T1000 (cell line): ENCODE results near the gene CFAP57.

ENCODE experiments used
- DNase-seq: peaks from one replicate; lab custom pipeline; 2025; ENCODE audit warnings: mixed read lengths; lab: John Stamatoyannopoulos, UW

The CFAP57 gene

DNA sequence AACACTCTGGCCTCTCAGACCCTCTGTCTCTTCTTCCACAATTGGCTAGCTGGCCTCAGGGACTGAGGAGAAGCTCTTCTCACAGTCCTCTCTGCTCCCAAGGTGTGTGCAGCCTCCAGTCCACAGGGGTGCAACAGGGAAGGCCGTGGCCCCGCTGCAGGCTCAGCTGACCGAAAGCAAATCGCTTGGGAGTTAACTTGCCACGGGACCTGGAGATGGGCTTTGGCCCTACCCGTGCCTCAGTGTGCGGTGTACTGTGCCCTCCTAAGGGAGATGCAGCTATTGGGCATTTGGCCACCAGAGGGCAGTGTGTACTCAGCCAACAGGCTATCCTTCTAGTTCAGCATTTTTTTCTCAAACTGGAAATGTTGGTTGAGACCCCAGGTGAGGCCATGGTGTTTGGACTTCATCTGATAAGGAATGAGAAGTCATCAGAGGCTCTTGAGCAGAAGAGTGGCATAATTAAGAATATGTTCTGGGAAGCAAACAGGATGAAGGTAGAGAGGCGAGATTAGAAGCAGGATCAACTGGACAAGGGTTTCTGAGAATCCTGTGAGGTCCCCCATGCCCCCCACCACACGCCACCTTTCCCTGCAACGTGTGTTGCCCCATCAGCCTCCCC lies 55.1 kb downstream of the CFAP57 start:
- DNase-seq = peak; percentile 62

DNA sequence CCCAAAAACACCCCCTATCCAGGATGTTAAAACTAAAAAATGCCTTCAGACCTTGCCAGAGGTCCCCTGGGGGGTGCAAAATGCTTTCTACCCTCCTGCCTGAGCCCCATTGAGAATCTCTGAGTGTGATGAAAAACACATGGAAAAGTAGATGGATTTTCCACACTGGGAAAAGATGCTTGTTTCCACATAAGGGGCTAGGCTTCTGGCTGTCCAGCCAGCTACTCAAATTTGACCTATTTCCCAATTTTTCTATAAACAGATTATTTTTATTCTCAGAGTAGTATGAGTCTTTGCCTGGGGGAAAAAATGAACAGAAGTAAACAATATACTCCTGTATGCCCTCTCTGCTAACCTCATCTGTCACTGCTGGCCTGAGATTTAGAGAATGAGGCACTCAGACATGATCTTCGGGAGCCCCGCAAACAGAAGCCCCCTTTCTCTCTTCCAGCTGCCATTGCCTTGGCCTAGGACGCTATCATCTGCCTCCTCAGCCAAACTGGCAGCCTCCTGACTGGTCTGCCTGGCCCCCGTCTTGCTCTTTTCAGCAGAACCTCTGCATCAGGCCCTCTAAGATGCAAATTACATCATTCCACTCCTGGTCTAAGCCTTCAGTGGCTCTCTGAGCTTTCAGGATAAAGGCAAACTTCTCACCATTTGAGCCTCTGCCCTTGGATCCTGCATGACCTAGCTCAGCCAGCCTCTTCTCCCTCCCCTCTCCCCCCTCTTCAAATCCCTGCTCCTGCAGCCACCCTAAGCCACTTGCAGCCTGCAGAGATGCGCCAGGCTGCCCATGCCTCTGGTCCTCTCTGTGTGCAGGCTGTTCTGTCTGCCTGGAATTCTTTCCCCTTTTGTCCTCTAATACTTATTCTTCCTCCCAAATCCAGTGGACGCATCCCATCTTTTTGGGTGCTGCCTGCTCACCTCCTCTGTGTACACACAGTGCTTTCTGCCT lies 58.0 kb downstream of the CFAP57 start:
- no peak for DNase-seq

DNA sequence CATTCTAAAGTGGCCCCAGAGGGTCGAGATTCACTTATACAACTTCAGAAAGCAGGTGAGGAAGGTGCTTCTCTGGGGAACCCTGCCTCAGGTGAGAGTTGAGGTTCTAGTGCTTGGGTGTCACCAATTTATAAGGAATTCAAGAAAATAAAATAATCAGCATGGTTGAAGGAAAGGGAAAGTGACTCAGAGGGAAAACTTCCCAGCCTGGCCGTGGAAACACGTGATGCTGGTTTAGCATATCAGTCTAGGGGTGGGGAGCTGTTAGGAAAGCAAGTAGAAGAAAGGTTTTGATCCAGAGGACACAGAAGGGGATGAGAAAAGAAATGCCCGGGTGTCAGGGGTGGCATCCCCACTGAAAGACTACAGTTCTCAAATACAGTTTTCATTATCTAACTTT lies 59.9 kb downstream of the CFAP57 start:
- DNase-seq = no peak

DNA sequence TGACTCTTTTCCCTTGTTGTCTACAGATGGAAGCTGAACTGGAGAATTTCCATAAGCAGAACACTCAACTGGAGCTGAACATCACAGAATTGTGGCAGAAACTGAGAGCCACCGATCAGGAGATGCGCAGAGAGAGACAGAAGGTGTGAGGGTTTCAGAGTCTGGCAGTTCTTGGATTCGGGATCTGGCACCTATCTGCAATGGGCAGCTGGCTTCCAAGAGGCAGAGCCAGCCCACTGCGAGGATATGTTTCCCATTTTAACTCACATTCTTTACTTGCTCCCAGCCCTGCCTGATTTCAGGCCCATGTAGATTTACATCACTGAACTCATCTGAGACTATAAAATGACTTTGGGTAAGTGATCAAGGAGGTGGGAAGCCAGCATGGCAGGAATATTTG lies 60.4 kb downstream of the CFAP57 start:
- DNase-seq = no peak

DNA sequence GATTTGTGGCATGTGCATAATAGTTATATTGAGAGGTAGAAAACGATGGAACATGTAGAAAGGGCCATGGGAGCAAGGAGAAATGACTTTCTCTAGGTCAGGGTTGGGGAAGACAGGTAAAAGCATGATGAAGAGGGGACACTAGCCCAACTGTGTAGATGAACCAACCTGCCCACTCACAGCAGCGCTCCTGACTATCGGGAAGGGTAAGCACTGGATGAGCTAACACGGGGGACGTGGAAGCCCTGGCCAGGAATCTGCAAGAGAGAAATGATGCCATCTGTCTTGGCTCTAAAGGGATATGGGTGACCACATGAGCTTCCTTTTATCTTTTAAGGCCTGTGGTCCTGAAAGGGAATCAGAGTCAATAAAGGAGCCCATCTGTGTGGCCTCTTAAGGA lies 61.5 kb downstream of the CFAP57 start:
- no peak for DNase-seq

DNA sequence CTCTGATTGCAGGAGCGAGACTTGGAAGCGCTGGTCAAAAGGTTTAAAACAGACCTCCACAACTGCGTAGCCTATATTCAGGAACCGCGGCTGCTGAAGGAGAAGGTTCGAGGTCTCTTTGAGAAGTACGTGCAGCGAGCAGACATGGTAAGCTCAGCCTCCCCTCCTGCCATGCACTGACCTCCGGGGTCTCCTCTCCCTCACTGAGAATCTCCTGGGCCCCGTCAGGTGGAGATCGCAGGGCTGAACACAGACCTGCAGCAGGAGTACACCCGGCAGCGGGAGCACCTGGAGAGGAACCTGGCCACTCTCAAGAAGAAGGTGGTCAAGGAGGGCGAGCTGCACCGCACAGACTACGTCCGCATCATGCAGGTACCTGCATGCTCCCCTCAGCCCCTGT lies 62.1 kb downstream of the CFAP57 start:
- no peak for DNase-seq

DNA sequence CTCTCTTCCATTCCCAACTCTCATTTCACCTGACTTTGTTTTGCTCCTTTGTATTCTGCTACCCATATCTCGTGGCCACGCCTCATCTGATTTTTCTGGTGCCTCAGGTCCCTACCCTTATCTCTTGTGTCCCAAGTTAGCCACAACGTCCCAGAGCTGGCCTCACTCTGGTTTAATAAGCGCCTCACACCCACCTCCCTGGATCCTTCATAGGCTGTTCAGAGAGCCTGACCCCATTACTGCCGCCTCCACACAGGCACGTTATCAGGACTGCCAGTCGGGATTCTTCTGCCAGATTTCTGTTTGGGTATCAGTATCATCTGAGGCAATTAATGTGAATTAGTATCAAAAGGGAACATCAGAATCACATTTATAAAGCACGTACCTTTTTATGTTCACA lies 62.9 kb downstream of the CFAP57 start:
- no peak for DNase-seq

DNA sequence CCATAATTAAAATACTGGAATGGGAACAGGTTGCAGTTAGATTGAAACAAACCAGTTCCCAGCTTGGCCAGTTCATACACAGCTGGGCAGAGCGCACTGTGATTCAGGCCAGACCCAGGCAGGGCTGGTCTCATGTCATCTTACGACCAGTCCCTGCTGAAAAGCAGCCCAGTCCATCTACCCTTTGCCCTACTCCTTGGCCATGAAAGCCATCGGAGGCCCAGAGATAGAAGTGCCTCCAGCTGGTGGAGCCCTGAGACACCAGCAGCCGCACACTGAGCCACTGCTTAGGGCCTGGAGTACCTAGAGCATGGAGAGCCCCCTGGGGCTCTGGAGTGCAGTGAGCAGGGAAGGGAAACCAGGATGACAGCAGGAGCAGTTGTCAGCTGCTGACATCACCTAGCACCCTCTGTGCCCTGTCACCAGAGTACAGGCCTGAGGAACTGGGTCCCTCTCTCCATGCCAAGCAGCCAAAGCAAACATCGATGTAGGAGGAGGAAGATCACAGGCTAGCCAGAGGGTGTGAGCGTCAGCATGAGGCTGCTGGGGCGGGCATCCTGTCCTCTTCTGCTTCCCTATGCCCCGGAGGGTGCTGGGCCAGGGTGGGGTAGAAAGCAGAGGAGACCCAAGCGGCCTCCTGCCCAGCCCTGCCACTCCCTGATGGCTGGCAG lies 63.5 kb downstream of the CFAP57 start:
- DNase-seq = no peak

DNA sequence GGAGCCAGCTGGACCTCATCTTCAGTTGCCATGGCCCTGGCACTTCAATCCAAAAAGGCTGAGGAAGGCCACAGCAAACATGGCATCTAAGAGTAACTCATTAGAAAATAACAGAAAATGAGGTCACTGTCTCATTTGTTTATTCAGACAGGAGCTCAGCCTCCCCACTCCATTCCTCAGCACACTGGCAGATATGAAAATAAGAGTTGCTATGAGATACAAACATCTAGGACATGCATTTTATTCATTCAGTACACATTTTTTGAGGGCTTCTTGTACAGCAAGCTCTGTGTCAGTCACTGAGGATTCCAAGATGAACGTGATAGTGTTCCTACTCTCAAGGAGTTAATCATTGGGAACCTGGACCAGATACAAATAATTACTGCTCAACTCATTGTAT lies 65.0 kb downstream of the CFAP57 start:
- no peak for DNase-seq

DNA sequence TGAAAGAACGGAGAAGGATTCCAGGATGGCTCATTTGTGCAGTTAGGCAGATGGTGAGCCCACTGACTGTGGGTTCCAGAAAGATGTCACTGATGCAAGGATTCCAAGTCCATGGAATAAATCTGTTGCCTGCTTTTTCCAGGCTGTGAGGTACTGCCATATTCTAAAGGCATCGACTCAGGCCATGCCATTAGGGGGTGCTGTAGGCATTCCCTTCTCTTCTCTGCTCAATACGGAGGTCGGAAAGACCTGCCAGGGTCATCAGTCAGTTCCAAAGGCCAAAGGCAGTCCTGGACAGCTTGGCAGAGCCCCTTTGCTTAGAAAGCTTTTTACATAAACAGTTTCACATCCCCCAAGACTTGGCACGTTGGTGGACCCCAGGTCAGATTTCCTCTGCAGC lies 66.0 kb downstream of the CFAP57 start:
- DNase-seq = no peak

DNA sequence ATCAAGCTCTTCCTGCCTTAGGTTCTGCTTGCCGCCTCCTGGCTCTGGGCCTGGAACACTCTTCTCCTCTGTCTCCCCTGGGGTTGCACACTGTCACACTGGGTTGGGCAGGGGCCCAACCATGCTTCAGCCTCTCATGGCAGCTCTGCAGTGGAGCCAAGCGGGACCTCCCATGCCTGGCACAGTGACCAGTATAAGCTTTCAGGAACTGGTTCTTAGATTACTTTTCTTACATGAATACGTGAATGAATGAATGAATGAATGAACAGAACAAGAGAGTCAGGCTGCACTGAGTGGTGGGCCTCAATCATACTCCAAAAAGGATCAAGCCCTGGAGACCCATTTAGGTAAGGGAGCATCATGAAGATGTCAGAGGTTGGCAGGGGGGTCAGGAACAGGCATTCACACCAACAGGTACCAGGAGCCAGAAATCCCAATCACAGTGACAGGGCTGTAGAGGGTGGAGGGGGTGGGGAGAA lies 66.9 kb downstream of the CFAP57 start:
- no peak for DNase-seq

DNA sequence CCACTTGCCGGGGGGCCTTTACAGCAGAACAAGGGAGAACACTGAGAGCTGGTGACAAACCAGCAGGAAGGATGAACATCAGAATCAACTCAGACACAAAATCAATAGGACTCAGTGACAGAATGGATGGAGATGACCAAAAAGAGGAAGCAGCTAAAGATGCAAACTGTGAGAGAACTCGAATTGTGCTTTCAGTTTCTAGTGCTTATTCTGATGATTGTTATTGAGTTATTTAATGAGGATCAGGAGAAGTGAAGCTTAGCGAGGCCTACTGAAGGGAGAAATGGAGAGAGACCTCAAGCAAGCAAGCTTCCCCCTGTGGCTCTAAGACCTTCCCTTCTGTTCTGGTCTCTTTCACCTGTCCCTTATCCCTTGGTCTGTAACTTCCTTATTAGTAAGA lies 67.4 kb downstream of the CFAP57 start:
- no peak for DNase-seq

DNA sequence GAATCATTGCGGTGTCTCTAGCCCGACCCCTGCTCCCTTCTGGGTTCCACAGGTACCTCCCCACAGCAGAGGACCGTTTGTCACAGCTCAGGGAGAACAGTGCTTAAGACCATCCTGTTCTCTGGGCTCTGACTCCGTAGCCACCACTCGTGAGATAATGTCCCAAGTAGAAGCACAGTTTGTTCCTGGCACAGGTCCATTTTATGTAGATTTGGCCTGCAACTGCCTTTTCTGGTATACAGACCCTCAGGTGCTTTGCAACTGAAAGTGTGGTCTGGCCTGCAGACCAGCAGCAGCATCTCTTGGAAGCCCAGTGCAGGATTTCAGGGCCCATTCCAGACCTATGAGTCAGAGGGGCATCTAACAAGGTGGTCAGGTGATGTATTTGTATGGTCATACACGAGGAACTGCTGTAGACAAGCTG lies 69.3 kb downstream of the CFAP57 start:
- DNase-seq = peak; percentile 49

DNA sequence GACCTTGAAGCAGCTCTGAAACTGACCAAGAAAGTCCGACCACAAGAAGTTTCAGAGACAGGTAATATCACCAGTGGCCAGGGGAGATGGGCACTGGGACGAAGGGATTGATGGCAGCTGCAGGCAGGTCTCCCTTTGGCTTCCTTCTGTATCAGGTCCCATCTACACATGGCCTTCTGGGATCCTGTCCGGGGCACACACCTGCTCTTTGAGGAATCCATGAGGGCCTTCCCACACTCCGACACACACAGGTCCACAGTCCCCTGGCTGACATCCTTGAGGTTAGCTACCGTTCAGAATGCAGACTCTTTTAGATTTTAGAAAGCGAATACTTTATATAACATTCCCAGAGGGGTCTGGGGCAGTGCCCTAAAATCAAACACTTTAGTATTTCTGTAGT lies 71.2 kb downstream of the CFAP57 start:
- DNase-seq = no peak

DNA sequence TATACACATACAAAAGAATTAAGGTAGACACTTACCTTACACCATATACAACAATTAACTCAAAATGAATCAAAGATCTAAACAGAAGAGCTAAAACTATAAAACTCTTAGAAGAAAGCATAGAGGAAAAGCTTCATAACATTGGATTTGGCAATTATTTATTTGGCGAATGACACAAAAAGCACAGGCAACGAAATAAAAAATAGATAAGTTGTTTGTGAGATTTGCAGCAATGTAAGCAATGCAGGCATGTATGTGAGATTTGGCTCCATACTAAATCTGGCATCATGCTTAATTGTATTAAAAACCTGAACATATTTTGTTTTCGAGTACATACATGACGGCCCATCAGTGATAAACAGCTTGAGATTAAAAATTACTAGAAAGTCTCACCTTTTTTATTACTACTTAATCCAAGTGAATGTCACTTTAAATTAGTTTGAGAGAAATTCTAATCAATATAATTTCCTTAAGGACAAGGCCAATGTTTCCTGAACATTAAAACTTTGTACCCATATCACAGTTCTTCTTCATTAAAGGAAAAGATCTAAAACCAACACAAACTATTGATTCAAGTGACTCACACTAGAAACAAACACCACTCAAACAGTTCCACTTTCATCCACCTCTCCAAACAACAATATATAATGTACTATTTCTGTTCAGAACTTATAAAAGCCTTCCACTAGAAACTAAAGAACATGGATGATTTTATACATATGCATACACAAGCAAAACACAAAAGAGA lies 74.5 kb downstream of the CFAP57 start:
- DNase-seq = no peak

DNA sequence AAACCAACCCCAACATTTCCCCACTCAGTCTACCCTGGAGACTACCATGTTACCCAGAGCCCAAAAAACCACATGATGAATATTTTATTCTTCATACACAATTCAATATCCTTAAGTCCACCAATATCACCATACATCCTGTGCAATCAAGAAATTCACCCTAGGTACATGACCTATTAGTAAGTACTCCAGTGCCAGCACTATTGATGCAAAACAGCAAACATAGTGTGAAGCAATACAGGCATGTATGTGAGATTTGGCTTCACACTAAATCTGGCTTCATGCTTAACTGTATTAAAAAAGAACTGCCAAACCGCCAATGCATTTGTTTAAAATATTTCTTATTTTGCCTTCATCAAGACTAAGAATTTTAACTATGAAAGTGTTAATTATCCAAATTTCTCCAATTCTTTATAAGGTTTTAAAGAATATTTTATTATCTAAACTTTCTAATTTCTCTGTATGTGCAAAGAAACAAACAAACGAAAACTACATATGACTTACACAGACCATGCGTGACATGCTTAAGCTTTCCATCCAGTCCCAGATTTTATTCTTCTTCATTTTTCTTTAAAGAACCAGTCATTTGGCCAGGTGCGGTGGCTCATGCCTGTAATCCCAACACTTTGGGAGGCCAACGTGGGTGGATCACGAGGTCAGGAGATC lies 75.3 kb downstream of the CFAP57 start:
- DNase-seq = no peak

DNA sequence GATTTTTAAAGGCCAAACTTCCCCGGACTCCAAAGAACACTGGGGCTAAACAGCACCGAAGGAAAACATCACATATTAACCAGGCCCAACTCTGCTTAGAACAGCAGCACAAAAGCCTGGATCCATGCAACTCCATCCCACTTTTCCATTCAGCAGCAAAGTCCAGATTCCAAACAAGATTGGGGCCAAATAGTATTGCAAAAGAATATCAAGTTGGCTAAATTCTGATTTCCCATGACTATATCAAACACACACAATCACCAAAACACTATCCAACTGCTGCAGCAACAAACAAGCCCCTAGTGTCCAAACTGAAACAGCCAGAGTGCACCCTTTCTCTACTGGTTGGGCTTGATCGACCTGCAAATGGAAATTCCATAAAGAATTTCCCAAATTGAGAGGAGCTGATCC lies 78.2 kb downstream of the CFAP57 start:
- DNase-seq = no peak

DNA sequence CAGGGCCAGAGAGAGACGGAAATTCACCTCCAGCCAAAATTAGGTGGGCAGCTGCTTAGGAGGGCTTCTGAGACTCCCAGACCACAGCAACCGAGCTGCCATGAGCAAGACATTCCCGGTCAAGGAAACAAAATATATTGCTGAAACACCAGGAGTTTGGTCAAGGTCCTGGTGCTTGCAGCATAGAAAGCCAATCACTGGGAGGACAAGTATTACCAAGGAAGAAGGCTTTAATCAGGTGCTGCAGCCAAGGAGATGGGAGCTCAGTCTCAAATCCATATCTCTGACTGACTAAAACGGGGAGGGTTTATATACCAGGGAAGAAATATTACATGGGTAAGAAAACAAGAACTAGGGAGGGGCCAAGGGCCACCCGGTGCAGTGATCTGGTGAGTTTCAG lies 78.9 kb downstream of the CFAP57 start:
- no peak for DNase-seq

DNA sequence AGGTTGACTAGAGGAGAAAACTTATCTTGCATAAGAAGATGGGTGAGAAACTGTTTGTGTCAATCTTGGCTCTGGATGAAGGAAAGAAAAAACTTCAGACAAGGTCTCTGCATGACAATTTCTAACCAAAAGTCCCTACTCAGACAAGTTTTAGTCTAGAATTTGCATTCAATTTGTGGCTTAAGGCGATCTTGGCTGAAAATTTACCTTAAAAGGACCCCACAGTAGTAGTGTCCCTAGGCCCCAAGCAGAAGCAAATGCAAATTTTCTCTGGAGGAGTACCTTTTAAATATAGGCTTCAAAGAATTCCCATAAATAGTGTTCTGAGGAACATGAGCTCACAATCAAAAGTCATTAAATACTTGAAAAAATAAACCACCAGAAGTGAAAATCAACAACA lies 80.1 kb downstream of the CFAP57 start:
- DNase-seq = no peak

DNA sequence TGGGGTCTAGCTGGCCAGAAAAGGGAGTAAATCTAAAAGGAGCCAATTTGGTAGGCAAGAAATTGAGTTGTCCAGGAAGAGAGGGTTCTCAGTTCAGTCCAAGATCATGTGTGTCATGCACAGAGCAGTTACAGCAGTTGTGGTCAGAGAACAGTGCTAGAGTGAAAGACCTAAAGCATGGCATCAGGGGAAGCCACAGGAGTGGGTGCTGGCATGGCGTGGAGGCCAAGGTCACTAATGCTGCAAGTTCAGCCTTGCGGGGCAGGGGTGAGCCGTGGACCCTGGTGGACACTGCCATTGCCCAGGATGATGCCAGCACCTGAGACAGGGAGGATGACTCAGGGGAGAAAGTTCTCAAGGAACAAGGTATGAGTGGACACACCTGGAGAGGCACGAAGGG lies 81.0 kb downstream of the CFAP57 start:
- DNase-seq = no peak

DNA sequence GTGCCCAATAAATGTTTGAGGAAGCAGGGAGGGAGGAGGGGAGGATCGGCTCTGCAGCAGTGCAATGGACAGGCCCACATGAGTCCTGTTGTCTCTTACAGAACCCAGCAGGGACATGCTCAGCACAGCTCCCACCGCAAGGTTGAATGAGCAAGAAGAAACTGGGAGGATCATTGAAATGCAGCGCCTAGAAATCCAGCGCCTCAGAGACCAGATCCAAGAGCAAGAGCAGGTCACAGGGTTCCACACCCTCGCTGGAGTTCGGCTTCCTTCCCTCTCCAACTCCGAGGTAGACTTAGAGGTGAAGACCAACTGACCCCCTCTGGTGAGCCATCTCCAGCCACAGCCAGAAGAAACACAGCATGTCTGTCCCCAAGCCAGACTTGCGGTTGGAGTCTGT lies 81.7 kb downstream of the CFAP57 start:
- no peak for DNase-seq
